Neural crest cell (in vitro differentiated cells): ENCODE measurements around the gene FBH1. TPM values are rescaled to one million over a fixed set of nuclear protein-coding genes. Genes with fewer than 3 reads are reported as not detected.

Experiments used
- DNase-seq: peaks from one replicate; pipeline ENCODE4 v3.0.0; 2021; ENCODE audit warnings: low read depth, mixed read lengths, low spot score
- H3K27ac Mint-ChIP-seq: one replicate; pipeline ENCODE4 v1.8.0; 2021; ENCODE audit warnings: mild to moderate bottlenecking, mixed read lengths; ENCODE audit not compliant: unreplicated experiment
- H3K27me3 Mint-ChIP-seq: 2 replicates; pipeline ENCODE4 v1.8.0; 2021; ENCODE audit warnings: low read depth, mild to moderate bottlenecking, mixed read lengths
- H3K36me3 Mint-ChIP-seq: 2 replicates; pipeline ENCODE4 v1.8.0; 2021; ENCODE audit warnings: low read depth, mild to moderate bottlenecking, mixed read lengths
- H3K4me1 Mint-ChIP-seq: 2 replicates; pipeline ENCODE4 v1.8.0; 2021; ENCODE audit warnings: mixed read lengths
- H3K4me3 Mint-ChIP-seq: one replicate; pipeline ENCODE4 v1.8.0; 2021; ENCODE audit warnings: mild to moderate bottlenecking, mixed read lengths
- H3K9me3 Mint-ChIP-seq: 2 replicates; pipeline ENCODE4 v1.8.0; 2021; ENCODE audit warnings: mixed read lengths
- total RNA-seq: library from RNA; stranded (reverse); gene quantifications from 2 replicates; pipeline ENCODE4 v1.2.1, GENCODE V29; 2021
- TF ChIP-seq, protein P1 (sequence below): fragments of 200-600 bp; sonication (generic); conservative IDR thresholded peaks from 2 replicates; pipeline ENCODE4 v1.5.0; 2021; ENCODE audit warnings: antibody characterized with exemption, mild to moderate bottlenecking

FBH1 gene
- total RNA-seq, 1 donor from 2014 or later, result 73.7 TPM

GRCh38 chr10:5981529-5981928 lies 91.5 kb downstream of the FBH1 start:
- no peaks in the 10 kb centered on the region for H3K9me3 Mint-ChIP-seq
- no peak for DNase-seq
- H3K36me3 Mint-ChIP-seq, result no peaks in the 10 kb centered on the region
- H3K4me1 Mint-ChIP-seq, result peaks cover 6% of the 10 kb centered on the region
- no peak overlapping the region for H3K27ac Mint-ChIP-seq
- peaks cover 56% of the 10 kb centered on the region for H3K27me3 Mint-ChIP-seq
- TF ChIP-seq, protein P1, sequence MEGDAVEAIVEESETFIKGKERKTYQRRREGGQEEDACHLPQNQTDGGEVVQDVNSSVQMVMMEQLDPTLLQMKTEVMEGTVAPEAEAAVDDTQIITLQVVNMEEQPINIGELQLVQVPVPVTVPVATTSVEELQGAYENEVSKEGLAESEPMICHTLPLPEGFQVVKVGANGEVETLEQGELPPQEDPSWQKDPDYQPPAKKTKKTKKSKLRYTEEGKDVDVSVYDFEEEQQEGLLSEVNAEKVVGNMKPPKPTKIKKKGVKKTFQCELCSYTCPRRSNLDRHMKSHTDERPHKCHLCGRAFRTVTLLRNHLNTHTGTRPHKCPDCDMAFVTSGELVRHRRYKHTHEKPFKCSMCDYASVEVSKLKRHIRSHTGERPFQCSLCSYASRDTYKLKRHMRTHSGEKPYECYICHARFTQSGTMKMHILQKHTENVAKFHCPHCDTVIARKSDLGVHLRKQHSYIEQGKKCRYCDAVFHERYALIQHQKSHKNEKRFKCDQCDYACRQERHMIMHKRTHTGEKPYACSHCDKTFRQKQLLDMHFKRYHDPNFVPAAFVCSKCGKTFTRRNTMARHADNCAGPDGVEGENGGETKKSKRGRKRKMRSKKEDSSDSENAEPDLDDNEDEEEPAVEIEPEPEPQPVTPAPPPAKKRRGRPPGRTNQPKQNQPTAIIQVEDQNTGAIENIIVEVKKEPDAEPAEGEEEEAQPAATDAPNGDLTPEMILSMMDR, result no peak
- no peak overlapping the region for H3K4me3 Mint-ChIP-seq

GRCh38 chr10:5983774-5984173 lies 93.7 kb downstream of the FBH1 start:
- H3K36me3 Mint-ChIP-seq, result no peaks in the 10 kb centered on the region
- H3K4me1 Mint-ChIP-seq, result no peaks in the 10 kb centered on the region
- H3K4me3 Mint-ChIP-seq, result no peak overlapping the region
- DNase-seq, result no peak
- TF ChIP-seq, protein P1, result no peak
- H3K27me3 Mint-ChIP-seq, result peaks cover 45% of the 10 kb centered on the region
- H3K27ac Mint-ChIP-seq, result no peak overlapping the region
- no peaks in the 10 kb centered on the region for H3K9me3 Mint-ChIP-seq

DNA sequence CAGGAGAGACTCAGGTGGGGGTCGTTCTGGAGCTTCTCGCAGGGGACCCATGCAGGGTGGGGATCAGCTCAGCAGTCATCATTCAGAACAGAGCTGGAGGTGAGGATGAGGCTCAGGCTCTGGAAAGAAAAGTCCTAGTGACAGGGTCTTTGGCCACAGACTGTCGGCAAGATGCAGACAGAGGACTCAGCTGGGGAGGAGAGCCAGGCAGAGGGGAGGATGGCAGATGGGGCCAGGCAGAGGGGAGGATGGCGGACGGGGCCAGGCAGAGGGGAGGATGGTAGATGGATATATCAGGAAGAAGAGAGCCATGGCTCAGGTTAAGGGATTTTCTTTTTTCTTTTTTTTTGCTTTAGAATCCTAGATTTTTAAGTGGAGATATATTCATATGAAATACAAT lies 95.0 kb downstream of the FBH1 start:
- Mint-ChIP-seq H3K9me3 (no peaks in the 10 kb centered on the region), H3K4me1 (no peaks in the 10 kb centered on the region), H3K36me3 (no peaks in the 10 kb centered on the region), H3K4me3 (no peak overlapping the region), H3K27ac (no peak overlapping the region), H3K27me3 (peaks cover 33% of the 10 kb centered on the region)
- TF ChIP-seq, protein P1, result no peak
- DNase-seq, result no peak

Other genes with a start within 250 kb of the FBH1 start
- gene ASB13, start 223.6 kb upstream of the FBH1 start, total RNA-seq, result 40.8 and 41.0 TPM in 2 replicates
- 49.1 and 49.8 TPM in 2 replicates for gene TASOR2, start 205.4 kb upstream of the FBH1 start, total RNA-seq
- 346 and 356 TPM in 2 replicates for gene GDI2, start 76.8 kb upstream of the FBH1 start, total RNA-seq
- 10.7 and 13.3 TPM in 2 replicates for gene ANKRD16, start 350 bp upstream of the FBH1 start, total RNA-seq
- gene IL15RA, start 87.3 kb downstream of the FBH1 start, total RNA-seq, result not detected in 2 replicates
- gene IL2RA, start 172.1 kb downstream of the FBH1 start, total RNA-seq, result not detected in 2 replicates
- gene RBM17, start 198.8 kb downstream of the FBH1 start, total RNA-seq, result 142 and 156 TPM in 2 replicates